ENCODE results near the gene ARHGAP26. TPM values are rescaled to one million over a fixed set of nuclear protein-coding genes. Genes with fewer than 3 reads are reported as not detected.

ARHGAP26 gene
- total and polyA plus RNA-seq, 2 donors (not counting 3 experiments of a cell fraction or from before 2014, with no cell fraction given) = 3.1 to 16.2 TPM

DNA sequence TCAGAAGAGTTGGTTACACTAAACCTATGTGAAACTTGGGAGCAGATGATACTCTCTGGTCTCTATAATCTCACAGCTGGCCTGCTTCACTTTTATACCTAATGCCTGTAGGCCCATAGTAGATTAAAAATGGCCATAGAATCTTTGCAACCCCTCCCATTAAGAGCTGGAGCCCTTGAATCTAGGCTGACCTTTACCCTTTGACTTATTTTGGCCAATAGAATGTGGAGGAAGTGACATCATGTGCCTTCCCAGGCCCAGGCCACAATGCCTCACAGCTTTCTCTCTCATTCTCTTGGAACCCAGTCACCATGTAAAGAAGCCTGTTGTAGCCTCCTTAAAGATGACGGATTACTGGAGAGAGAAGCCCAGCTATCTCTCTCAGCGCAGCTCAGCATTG is 382.3 kb downstream of the ARHGAP26 start:
- Histone ChIP-seq H3K36me3 (ENCODE audit: control insufficient read depth in 2 of 2, extremely low read depth in 1 of 2, insufficient read depth in 2 of 2, low read length in 2 of 2) (no peaks in the 10 kb centered on the region), H3K4me2 (ENCODE audit: insufficient read depth, low read length) (no peak overlapping the region), H4K20me1 (replicated peaks; ENCODE audit: control insufficient read depth, extremely low read depth, insufficient read depth, low read length) (no peaks in the 10 kb centered on the region), H3K79me2 (ENCODE audit: control insufficient read depth, insufficient read depth, low read length) (no peaks in the 10 kb centered on the region), H3K9ac (replicated peaks; ENCODE audit: extremely low read depth, insufficient read depth, low read length) (no peak overlapping the region), H2AFZ (ENCODE audit: low read depth, low read length) (no peak overlapping the region), H3K27ac (ENCODE audit: insufficient read depth, low read depth, low read length) (no peak overlapping the region), H3K27me3 (ENCODE audit: control insufficient read depth in 2 of 2, insufficient read depth in 2 of 2, low read length in 2 of 2) (no peaks in the 10 kb centered on the region), H3K4me1 (ENCODE audit: control insufficient read depth, extremely low read depth, insufficient read depth, low read length) (no peaks in the 10 kb centered on the region), H3K9me1 (replicated peaks; ENCODE audit: control insufficient read depth, extremely low read depth, insufficient read depth, low read length) (no peaks in the 10 kb centered on the region), H3K9me3 (replicated peaks; ENCODE audit: control insufficient read depth, insufficient read depth, low read length) (no peaks in the 10 kb centered on the region), H3K4me3 (replicated peaks in 1 of 3; ENCODE audit: insufficient read depth in 1 of 3, low read depth in 1 of 3, low read length in 3 of 3) (no peak overlapping the region)
- DNase-seq (ENCODE audit: low read depth, low spot score) (no peak), FAIRE-seq (no peak)
- BruUV-seq (replicated peaks) = no TSS peak
- CTCF ChIA-PET = no interaction called here
- intact Hi-C loops (cut with micrococcal nuclease) = no loop called here
- dilution Hi-C loops (cut with MboI; ENCODE audit: extremely low pct_ligation_motif_present, low sequenced_read_pairs) = no loop called here
- TF ChIP-seq POLR2AphosphoS5 (IDR thresholded peaks at IDR 0.05; ENCODE audit: insufficient read depth, low read depth, low read length) (no peak), JUN (IDR thresholded peaks at IDR 0.05; ENCODE audit: borderline replicate concordance, insufficient read depth, insufficient read length, low read depth) (no peak), POLR2A (IDR thresholded peaks at IDR 0.05; ENCODE audit: low read depth, low read length) (no peak), FOS (IDR thresholded peaks at IDR 0.05; ENCODE audit: borderline replicate concordance, insufficient read depth, low read length) (no peak), GATA2 (IDR thresholded peaks at IDR 0.05; ENCODE audit: insufficient read depth, insufficient read length, low read depth, low read length) (no peak), EZH2 (IDR thresholded peaks at IDR 0.05; ENCODE audit: borderline replicate concordance, low read depth, low read length, severe bottlenecking) (no peak), MYC (IDR thresholded peaks at IDR 0.05; ENCODE audit: low read depth, low read length) (no peak)
- TF ChIP-seq, protein P1, sequence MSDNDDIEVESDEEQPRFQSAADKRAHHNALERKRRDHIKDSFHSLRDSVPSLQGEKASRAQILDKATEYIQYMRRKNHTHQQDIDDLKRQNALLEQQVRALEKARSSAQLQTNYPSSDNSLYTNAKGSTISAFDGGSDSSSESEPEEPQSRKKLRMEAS (IDR thresholded peaks at IDR 0.05; ENCODE audit: insufficient read depth, insufficient read length) = no peak
- POLR2A ChIA-PET = no interaction called here
